HepG2 (cell line): ENCODE results near the gene DOCK10.

ENCODE experiments used
- CHCHD3 ChIP-seq: sonication (generic); formaldehyde crosslinking; IDR thresholded peaks from 2 replicates; pipeline ENCODE4 v1.8.0; 2022; ENCODE audit warnings: mild to moderate bottlenecking, missing genetic modification reagents, moderate library complexity
- IRF1 ChIP-seq: sonication (generic); formaldehyde crosslinking; IDR thresholded peaks from 2 replicates; pipeline ENCODE4 v1.4.0; 2020; ENCODE audit warnings: low read depth, mild to moderate bottlenecking, missing genetic modification reagents
- PCBP2 ChIP-seq: fragments of 200-400 bp; formaldehyde crosslinking; optimal IDR thresholded peaks from 2 replicates; pipeline ENCODE3; 2018; ENCODE audit warnings: low read length, low read depth; ENCODE audit not compliant: poor library complexity, severe bottlenecking
- ZBTB40 ChIP-seq, 2 experiments: fragments of 450-650 bp in 1 of 2; sonication (generic) in 1 of 2; formaldehyde crosslinking in 1 of 2; IDR thresholded peaks; 2 replicates each; pipeline versions ENCODE4 v1.6.1 to v1.8.0; 2016 to 2022; ENCODE audit warnings: antibody characterized with exemption in 1 of 2, mild to moderate bottlenecking in 1 of 2, missing genetic modification reagents in 1 of 2

DNA sequence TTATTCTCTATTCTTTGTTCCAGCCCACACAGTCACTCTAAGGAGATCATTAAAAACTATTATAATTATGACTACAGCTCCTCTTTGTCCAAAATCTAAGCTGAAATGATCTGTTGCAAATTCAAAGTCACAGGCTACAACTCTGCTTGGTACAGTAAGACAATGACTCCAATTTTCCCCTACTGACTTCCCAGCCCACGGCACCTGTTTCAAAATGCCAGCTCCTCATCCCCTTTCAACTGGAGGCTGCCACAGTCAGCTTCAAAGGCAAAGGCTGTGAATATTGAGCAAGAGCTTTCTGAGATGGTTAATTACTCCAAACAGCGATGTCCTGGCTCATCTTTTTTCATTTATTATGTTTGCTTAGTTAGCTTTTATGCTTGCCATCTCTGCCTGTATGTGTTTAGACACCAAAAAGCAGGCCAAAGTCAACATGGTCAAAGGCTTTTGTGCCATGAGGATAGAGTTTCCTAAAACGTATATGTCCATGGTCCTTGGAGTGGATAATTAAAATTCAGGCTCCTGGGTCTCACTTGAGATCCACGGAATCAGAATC, 141.1 kb downstream of the DOCK10 start:
- no peak for TF ChIP-seq CHCHD3
- TF ChIP-seq PCBP2, result no peak
- no peak for TF ChIP-seq IRF1
- no peak for TF ChIP-seq ZBTB40 (IDR thresholded peaks at IDR 0.05)
- TF ChIP-seq ZBTB40 (CRISPR knock-in tag; IDR thresholded peaks at IDR 0.05), result no peak
